Measurements from ENCODE around the gene MFN1.
A peak's percentile ranks its signal among the peaks of the same experiment; 100 is the strongest.
"Not testable (repeated sequence)": the region's sequence is repeated elsewhere in the genome, so short reads cannot be mapped to it uniquely, and the experiment has no call there.

MFN1 gene

DNA sequence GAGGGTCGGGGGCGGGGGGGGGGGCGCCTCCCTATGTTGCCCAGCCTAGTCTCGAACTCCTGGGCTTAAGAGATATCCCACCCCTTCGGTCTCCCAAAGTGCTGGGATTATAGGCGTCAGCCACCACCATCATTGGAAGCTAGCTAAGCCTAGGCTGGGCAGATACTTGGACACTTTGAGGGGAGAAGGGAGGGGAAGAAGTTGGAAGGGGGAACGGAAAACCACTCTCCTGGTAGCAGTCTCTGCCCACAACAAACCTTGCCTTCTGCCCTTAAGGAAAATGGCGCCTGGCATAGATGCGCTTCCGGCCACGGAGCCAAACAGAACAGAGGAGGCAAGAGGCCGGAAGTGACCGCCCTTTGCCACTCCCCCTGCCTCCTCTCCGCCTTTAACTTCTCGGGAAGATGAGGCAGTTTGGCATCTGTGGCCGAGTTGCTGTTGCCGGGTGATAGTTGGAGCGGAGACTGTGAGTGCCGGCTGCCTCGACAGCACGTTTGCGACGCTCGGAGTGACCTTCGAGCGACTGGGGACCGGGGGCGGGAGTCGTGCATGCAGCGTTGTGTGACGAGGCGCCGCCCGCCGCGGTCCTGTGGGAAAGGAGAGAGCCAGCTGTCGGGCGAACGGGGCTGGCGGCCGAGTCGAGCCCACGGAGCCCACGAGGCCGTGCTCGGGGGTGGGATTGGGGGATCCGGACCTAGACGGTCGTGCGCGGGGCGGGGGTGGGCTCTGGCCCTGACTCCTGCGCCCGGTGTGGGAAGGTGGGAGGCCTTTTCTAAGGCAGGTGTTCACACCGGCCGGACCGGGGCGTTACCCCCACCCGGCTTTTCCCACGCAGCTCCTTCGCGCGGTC is at the start of gene MFN1:
Gene MFN1 (plus strand): TSS at position 365 of the 850 bp plus-strand sequence. CDS start 1,143 bp downstream, outside the sequence.
- peak; percentile 95 for DNase-seq

DNA sequence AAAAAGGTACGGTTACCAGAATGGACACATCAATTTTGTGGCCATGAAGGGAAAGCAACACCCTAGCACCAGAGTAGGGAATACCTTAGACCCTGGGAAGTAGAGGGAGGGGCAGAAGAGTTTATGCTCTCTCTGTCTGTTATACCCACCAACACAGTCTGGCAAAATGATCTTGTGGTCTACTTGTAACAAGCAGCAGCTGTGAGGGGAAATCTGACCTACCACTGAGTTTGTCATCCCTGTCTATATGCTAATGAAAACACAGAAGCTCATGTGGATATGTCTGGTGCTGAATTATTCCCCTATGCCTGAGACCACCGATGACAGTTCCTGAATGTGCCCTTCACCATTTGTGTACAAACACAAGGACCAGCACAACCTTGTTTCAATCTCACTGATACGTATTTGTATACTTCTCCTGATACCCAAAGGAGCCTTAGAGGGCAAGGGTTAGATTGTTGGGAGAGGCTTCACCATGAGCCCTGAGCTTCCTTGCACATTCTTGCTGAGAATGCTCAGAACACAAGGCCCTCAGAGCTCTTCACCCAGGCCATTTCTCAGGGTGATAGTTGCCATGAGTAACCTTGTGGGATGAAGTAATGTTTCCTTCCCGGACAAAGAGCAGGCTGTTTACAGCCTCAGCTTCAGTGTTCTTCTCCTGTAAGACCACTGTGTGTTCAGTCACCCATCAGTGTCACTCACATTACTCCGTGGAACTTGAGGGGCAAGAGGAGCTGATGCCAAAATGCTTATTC is 49.4 kb upstream of the MFN1 start:
- DNase-seq, result no peak

DNA sequence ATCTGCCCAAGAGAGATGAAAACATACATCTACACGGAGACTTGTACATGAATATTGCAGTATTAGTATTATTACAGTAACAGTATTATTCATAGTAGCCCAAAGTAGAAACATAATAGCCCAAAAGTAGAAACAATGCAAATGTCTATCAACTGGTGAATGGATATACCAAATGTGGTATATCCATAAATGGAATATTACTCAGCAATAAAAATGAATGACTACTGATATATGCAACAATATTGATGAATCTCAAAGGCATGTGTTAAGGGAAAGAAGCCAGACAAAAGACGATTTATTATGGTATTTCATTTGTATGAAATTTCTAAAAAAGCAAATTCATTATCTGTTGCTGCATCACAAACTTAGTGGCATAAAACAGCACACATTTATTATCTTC is 48.2 kb upstream of the MFN1 start:
- DNase-seq, result no peak

DNA sequence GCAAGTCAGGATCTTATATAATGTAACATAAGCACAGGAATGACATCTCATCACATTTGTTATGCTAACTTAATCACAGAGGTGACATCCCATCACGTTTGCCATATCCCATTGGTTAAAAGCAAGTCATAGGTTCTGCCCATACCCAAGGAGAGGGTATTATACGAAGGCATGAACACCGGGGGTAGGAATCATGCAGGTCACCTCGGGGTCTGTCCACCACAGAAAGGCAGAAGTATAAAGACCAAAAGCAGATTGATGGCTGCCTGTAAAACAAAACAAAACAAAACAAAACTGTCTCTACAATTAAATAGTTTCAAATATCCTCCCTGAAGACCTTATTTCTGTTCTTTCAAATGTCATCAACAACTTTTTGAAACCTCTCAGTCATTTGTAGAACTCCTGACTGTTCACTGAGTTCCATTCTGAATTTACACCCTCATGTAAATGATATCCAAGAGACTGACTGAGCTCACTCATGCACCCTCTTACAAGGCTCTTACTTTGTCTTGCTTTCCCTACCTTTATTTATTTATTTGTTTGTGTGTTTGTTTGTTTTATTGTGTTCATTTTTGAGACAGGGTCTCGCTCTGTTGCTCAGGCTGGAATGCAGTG is 47.4 kb upstream of the MFN1 start:
- DNase-seq, result no peak

DNA sequence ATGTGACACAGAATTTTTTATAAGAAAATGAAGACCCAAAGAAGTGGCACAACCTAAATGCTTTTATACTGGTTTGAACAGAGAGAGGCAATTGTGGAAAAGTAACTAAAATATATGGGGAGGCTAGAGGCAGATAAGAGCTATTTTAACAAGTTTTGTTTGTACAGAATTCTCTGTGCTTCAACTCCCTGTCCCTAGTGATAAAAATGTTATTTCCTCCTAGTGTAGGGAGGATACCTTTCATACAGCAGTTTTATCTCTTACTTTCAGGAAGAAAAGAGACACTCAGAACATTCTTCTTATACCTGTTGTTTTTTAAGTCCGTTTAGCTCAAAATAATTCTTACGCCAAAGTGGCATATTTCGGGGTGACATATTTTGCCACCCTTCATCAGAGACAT is 45.9 kb upstream of the MFN1 start:
- DNase-seq, result no peak

DNA sequence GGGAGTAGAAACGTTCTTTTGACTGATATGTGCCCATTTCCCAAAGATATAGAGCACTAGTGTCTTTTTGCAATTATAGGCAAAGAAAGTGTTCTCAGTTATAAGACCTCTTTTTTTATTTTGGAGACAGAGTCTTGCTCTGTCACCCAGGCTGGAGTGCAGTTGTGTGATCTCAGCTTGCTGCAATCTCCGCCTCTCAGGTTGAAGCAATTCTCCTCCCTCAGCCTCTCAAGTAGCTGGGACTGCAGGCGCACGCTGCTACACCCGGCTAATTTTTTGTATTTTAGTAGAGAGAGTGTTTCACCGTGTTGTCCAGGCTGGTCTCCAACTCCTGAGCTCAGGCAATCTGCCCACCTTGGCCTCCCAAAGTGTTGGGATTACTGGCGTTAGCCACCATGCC is 45.4 kb upstream of the MFN1 start:
- DNase-seq, result no peak

DNA sequence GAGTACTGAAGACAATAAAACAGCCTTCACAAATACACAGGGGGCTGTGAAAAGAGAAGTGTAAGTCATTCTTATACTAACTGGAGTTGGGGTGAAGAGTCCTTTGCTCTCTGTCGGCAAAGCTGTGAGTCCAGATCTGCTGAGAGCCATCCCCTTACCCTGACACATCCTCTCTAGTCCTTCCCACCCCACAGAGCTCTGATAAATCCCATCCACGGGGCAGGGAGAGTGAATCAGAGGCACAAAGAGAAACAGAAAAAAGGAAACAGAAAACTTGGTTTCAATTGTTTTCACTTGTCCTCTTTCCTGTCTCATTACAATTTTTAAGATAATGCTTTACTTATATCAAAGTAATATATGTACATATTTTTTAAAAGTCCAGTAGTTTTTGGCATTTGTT is 42.9 kb upstream of the MFN1 start:
- DNase-seq, result no peak

DNA sequence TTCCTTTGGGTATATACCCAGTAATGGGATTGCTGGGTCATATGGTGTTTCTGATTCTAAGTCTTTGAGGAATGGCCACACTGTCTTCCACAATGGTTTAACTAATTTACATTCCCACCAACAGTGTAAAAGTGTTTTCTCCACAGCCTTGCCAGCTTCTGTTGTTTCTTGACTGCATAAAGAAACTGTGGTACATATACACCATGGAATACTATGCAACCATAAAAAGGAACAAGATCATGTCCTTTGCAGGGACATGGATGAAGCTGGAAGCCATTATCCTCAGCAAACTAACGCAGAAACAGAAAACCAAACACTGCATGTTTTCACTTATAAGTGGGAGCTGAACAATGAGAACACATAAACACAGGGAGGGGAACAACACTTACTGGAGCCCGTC is 40.1 kb upstream of the MFN1 start:
- not testable (repeated sequence) for DNase-seq

DNA sequence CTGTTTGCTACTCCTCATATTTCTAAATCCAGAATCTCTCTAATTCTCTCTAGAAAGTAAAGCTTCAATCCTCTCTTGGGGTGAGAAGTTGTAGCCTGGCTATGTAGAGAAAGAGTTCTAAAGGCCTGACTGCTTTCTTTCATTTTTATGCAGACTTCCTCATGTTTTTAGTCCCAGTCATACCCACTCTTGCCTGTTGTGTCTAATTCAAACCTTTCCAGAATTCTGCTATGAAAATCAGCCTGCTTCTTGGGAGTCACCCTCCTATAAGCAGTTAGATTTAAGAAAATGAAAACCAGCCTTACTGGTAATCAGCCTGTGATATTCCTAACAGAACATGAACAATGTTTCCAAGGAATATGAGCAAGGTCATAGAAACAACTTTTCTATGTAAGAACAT is 39.5 kb upstream of the MFN1 start:
- no peak for DNase-seq

DNA sequence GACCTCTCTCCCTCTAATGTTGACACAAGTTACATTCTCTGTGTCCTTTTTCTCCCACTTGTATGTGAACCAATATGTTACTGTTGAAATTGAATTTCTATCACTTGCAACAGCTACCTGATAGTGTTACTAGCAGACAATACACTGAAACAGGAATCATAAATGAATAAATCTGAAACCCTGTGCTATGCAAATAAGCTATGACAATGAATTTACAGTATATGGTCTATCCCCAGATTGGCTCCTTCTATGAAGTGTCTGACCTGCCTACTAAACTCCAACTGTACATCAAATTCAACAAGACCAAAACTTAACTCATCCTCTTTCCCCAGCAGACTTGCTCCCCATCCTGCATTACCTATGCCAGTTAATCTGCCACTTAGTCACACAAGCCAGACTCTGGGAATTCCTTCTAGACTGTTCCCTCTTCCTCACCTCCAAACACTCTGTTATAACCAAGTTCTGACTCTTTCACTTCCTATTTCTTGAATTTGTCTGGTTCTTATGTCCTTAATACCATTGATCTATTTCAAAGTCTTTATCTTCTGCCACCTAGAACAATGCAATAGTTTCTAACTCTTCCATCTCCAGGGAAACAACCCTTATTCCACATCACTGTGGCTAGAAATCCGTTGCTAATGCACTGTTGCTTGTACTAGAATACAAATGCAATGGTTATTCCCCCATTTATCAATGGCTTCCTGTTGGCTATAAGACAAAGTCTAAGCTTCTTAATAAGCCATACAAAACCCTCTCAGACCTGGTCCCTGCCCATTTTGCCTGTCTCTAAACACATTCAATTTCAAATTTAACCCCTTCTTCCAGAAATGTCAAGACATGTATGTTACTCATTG is 38.1 kb upstream of the MFN1 start:
- no peak for DNase-seq

DNA sequence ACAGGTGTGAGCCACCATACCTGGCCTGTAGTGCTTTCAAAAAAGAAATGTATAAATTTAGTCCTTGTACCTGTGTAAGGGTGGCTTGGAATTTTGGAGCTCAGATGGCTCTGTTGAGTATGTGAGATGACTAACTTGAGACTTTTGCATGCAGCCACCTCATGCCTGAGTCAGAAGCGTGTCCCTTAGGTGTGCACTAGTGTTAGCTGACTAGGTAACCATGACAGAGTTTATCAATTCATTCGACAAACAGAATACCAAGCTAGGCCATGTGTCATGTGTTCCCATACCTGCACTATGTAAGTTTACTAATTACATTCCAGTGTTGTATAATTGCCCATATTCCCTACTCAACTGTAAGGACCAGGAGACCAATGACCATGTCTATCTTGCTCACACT is 28.6 kb upstream of the MFN1 start:
- DNase-seq, result no peak

DNA sequence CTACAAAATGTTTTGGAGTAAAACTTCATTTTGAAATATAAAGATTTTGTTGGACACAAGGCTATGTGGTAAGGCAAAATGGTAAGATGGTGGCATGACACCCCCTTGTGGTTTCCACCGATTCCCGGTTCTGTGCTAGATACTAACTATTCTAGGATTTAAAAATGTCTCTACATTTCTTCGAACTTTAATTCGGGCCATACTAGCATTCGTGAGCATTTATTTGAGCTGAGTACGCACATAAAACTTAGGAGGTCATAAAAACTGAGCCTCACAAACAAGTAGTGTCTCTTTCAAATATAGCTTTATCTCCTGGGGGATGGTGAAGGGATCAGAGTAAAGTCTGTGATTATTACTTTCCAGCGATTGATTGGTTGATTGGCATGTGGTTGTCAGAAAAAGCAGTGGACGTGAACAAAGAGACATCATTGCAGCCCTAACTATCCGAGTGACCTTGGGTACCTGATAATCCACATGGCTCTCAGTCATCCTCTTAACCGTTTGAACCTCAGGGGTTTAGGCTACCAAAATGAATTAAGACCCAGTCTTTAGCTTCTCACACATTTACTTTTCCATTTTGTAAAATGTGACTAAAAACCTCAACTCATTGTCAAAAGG is 25.7 kb upstream of the MFN1 start:
- DNase-seq, result no peak

DNA sequence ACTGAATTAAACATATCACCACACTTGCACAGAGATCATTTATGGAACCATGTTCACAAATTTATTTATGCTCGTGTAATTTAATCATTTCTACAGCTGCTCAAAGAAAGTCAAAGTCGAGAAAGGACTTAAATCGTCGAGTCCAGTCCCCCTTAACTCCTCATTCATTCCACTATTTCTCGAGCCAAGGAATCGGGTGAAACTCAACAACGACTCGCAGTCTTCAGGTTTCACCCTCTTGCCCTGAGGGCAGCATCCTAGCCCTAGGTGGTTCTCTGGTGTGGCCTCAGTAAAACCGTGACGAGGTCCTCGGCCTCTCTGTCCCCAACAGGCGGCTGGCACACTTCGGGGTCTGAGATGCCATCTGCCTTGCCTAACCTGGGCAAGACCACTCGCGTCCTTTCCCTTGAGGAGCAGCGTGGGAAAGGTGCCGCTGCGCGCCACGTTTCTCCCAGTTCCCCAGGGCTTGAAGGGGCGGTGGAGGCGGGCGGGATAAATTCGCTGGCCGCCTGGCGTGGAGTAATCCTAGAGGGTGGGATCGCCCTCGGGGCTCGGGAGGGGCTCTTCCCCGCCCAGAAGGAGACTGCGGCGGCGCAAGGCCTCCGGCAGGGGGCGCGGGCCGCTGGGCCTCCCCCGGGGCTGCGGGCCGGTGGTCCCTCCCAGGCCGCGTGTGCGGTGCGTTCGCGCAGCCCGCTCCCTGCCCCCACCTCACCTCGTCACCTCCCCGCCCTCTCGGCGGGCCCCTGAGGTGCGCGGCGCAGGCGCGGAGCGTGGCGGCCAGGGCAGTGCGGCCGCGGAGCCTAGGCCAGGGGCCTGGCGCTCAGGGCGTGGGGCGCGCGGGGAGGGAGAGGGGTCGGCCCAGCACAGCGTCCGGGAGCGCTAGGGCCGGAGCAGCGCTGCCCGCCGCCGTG is 25.0 kb upstream of the MFN1 start, which contains the start of gene ZNF639:
Gene ZNF639 (plus strand): TSS at position 746 of the 911 bp plus-strand sequence. CDS start 5,263 bp downstream, outside the sequence.
- DNase-seq, result peak; percentile 46

DNA sequence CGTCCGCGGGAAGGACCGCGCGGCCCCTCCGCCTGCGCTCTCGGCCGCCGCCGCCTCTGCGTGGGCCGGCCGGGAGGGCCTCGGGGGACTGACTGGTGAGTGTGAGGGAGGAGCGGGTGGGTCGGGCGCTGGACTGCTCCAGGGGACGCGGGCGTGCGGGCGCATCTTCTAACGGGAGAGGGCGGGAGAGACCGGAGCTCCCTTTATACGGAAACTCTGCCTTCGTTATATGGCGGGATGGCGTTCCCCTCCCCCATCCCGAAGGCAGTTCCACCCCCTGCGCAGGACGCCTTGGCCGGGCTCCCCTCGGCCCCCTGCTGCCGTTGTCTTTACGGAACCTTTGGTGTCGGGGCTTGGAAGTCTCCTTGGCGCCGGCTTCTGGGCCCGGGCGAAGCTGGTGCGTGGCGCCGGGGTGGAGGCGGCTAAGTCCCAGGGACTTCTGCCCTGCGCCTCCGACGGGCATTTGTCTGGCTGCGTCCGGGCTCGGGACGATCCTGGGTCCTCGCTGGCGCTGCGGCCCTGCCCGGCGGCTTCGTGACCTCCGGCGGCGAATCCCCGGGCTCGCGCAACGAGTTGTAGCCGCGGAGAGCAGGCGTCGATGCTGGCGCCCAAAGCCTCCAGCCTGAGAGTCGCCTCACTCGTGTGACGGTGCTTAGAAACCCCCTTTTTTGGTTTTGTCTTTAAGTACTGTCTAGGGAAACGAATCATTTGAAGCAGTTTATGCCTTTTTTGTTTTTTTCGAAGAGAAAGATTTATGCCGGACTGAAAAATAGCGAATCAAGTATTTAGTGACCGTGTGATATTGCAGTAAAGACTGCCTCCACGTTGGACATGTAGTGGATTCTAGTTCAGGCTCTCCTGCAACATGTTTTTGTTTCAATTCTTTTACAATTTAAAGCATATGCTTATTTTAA is 24.1 kb upstream of the MFN1 start:
- no peak for DNase-seq

DNA sequence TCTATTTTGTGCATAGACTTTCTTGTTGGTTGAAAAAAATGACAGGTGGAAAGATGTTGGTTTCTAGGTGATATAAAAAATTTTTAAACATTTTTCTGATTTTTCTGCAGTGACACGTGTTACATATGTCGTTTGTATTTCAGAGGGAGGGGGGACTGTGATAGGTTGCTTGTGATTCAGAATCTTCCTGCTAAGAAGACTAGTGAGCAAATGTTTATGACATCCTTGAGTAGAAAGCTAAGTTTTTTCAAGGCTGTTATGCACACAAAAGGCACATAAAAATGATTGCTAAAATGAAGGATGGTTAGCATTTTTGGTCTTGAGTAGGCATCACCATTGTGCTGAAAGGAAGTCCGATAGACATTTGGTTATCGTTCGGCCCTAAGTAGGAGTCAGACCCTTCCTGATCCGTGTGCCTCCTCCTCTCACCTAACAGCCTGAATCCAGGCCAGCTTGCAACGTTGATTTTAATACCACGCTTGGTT is 23.2 kb upstream of the MFN1 start:
- peak; percentile 15 for DNase-seq

DNA sequence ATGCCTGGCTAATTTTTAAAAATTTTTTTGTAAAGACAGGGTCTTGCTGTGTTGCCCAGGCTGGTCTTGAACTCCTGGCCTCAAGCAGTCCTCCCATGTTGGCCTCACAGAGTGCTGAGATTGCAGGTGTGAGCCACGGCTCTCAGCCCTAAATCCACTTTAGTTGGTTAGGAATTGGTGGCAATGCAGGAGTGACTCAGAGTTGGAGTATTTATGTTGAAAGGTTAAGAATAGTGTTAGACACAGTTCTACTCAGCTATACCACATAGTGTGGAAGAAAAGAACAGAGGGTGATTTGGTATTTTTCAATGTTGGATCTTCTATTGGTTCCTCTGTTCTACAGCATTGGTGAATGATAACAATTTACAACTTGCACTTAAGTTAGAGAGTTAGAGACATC is 17.1 kb upstream of the MFN1 start:
- no peak for DNase-seq

DNA sequence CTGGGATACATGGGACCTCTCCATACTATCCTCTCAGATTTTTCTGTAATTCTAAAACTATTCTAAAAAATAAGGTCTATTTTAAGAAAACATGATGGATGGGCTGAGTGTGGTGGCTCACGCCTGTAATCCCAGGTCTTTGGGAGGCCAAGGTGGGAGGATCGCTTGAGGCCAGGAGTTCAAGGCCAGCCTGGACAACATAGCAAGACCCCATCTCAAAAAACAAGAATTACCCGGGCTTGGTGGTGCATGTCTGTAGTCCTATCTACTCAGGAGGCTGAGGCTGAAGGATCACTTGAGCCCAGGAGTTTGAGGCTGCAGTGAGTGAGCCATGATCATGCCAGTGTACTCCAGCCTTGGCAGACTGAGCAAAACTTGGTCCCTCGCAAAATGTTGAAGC is 15.3 kb upstream of the MFN1 start:
- DNase-seq, result no peak

DNA sequence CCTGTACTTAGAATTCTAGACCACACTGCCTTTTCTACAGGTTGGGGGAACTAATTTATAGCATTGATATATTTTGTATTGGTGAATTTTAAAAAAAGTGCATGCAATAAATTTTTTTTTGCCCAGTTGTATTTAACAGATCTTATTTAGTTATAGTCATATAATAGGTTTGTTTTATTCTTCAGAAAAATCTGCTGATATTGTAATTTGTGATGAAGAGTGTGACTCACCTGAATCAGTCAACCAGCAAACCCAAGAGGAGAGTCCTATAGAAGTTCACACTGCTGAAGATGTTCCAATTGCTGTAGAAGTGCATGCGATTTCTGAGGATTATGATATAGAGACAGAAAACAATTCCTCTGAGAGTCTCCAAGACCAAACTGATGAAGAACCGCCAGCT is 14.4 kb upstream of the MFN1 start:
- DNase-seq, result no peak

DNA sequence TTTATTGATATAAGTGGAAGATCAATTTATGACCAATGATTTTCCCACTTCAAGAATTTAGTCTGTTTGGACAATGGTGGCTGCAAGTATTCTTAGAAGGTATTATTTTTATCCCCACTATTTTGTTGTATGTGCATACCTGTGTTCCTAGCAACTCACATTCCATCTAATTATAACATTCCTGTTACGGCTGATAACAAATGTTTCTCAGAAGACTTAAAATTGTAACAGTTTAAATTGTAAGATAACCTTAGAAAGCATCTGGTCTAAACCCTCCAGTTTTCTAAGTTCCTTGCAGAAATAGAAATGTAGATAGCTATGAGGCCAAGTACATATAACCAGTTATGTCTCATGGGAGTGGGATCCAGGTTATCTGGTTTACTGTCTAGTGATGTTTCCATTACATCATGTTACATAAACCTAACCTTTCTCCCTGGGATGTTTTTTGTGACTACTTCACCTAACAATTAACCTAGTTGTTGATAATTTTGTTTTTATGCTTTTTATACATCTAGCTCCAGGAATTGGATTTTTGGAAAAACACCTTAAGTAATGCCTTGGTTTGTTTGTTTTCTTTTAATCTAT is 11.1 kb upstream of the MFN1 start:
- DNase-seq, result no peak

Measured in NCI-H524 treated with DMSO at 0.1 percent for 48 hours (cell line).